HL-60 (cell line): Measurements from ENCODE around the gene CDK12.
A peak's percentile ranks its signal among the peaks of the same experiment; 100 is the strongest.

Experiments
- DNase-seq, 2 experiments: peaks; one replicate each; pipeline ENCODE4 v3.0.0-alpha.2; 2010 to 2020; ENCODE audit warnings: low read depth in 1 of 2, low spot score in 1 of 2
- H3K27ac ChIP-seq: fragments of 250-450 bp; sonication (Bioruptor Pico); replicated peaks from 2 replicates; pipeline ENCODE4 v1.5.1; 2020; ENCODE audit warnings: mild to moderate bottlenecking, moderate library complexity
- H3K27me3 ChIP-seq: fragments of 250-450 bp; sonication (Bioruptor Pico); 2 replicates; pipeline ENCODE4 v1.5.1; 2021; ENCODE audit warnings: mild to moderate bottlenecking, moderate library complexity; ENCODE audit not compliant: insufficient read depth, poor library complexity, severe bottlenecking
- H3K4me3 ChIP-seq: replicated peaks from 2 replicates; pipeline ENCODE4 v1.5.1; 2011; ENCODE audit warnings: mild to moderate bottlenecking, control low read depth, low read length; ENCODE audit not compliant: insufficient read depth
- GABPA ChIP-seq: IDR thresholded peaks from 2 replicates; pipeline ENCODE4 v1.6.1; 2012; ENCODE audit warnings: low read depth
- POLR2AphosphoS5 ChIP-seq: IDR thresholded peaks from 2 replicates; pipeline ENCODE4 v1.6.1; 2012; ENCODE audit warnings: low read depth
- SPI1 ChIP-seq: IDR thresholded peaks from 2 replicates; pipeline ENCODE4 v1.6.1; 2012; ENCODE audit warnings: low read depth, mild to moderate bottlenecking, borderline replicate concordance
- TF ChIP-seq, protein P1 (sequence below): IDR thresholded peaks from 2 replicates; pipeline ENCODE4 v1.6.1; 2012; ENCODE audit warnings: low read depth; ENCODE audit not compliant: insufficient replicate concordance
- TF ChIP-seq, protein P2 (sequence below): IDR thresholded peaks from one replicate; pipeline ENCODE4 v1.5.1; 2011; ENCODE audit warnings: low read length, control low read depth, inconsistent platforms; ENCODE audit not compliant: insufficient read depth

CDK12 gene

DNA sequence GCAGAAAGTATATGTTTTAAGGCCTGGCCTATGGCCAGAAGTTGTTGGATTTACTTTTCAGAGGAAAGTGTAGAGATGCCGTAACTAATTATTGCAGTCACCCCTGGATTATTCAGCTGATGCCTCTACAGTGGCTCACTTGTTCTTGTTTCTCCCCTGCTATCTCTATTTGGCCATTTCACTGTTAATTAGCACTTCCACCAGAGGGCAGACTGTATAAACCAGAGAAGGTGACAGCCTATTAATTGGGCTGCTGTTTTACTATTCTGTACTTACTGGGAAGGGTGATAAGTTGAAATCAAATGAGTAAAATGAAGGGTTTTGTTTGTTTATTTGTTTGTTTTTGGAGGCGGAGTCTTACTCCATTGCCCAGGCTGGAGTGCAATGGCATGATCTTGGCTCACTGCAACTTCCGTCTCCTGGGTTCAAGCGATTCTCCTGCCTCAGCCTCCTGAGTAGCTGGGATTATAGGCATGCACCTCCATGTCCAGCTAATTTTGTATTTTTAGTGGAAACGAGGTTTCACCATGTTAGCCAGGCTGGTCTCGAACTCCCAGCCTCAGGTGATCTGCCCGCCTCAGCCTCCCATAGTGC, 66.0 kb downstream of the CDK12 start:
- Histone ChIP-seq H3K27ac (no peak overlapping the region), H3K27me3 (no peaks in the 10 kb centered on the region), H3K4me3 (no peak overlapping the region)
- TF ChIP-seq SPI1: no peak
- TF ChIP-seq, protein P1, sequence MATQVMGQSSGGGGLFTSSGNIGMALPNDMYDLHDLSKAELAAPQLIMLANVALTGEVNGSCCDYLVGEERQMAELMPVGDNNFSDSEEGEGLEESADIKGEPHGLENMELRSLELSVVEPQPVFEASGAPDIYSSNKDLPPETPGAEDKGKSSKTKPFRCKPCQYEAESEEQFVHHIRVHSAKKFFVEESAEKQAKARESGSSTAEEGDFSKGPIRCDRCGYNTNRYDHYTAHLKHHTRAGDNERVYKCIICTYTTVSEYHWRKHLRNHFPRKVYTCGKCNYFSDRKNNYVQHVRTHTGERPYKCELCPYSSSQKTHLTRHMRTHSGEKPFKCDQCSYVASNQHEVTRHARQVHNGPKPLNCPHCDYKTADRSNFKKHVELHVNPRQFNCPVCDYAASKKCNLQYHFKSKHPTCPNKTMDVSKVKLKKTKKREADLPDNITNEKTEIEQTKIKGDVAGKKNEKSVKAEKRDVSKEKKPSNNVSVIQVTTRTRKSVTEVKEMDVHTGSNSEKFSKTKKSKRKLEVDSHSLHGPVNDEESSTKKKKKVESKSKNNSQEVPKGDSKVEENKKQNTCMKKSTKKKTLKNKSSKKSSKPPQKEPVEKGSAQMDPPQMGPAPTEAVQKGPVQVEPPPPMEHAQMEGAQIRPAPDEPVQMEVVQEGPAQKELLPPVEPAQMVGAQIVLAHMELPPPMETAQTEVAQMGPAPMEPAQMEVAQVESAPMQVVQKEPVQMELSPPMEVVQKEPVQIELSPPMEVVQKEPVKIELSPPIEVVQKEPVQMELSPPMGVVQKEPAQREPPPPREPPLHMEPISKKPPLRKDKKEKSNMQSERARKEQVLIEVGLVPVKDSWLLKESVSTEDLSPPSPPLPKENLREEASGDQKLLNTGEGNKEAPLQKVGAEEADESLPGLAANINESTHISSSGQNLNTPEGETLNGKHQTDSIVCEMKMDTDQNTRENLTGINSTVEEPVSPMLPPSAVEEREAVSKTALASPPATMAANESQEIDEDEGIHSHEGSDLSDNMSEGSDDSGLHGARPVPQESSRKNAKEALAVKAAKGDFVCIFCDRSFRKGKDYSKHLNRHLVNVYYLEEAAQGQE: no peak
- TF ChIP-seq, protein P2, sequence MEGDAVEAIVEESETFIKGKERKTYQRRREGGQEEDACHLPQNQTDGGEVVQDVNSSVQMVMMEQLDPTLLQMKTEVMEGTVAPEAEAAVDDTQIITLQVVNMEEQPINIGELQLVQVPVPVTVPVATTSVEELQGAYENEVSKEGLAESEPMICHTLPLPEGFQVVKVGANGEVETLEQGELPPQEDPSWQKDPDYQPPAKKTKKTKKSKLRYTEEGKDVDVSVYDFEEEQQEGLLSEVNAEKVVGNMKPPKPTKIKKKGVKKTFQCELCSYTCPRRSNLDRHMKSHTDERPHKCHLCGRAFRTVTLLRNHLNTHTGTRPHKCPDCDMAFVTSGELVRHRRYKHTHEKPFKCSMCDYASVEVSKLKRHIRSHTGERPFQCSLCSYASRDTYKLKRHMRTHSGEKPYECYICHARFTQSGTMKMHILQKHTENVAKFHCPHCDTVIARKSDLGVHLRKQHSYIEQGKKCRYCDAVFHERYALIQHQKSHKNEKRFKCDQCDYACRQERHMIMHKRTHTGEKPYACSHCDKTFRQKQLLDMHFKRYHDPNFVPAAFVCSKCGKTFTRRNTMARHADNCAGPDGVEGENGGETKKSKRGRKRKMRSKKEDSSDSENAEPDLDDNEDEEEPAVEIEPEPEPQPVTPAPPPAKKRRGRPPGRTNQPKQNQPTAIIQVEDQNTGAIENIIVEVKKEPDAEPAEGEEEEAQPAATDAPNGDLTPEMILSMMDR: peak; percentile 56
- TF ChIP-seq GABPA: no peak
- TF ChIP-seq POLR2AphosphoS5: no peak
- DNase-seq: peak; percentile 15 to 45

DNA sequence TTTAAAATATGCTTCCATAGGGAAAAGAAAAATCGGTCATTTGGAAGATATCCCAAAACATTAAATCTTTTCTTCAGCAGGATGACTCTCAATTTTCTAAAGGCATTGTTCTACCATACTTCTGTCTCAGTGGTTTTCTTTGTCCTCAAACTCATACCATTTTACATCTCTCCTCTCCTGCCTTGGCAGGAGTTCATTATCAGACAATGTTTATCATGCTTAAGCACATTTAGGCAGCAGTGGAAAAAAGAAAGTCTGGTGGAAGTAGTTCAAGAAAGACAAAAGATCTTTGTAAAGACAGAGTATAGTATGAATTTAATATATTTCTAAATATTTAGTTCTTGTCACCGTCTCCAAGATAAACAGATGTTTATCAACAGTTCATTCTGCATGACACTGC, 68.2 kb downstream of the CDK12 start:
- no peak for DNase-seq
- Histone ChIP-seq H3K4me3 (no peak overlapping the region), H3K27ac (no peak overlapping the region), H3K27me3 (no peaks in the 10 kb centered on the region)
- TF ChIP-seq GABPA (no peak), SPI1 (no peak), POLR2AphosphoS5 (no peak)
- TF ChIP-seq, protein P1: no peak
- TF ChIP-seq, protein P2: no peak

DNA sequence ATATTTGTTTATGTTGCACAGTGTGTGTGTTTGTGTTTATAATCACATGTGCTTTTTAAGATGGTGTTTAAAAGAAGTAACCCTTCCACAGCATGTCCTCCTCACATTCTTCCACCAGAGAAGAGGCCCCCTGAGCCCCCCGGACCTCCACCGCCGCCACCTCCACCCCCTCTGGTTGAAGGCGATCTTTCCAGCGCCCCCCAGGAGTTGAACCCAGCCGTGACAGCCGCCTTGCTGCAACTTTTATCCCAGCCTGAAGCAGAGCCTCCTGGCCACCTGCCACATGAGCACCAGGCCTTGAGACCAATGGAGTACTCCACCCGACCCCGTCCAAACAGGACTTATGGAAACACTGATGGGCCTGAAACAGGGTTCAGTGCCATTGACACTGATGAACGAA, 69.2 kb downstream of the CDK12 start:
- no peak overlapping the region for H3K27ac ChIP-seq
- DNase-seq: no peak
- no peak for TF ChIP-seq POLR2AphosphoS5
- TF ChIP-seq, protein P1: no peak
- no peak overlapping the region for H3K4me3 ChIP-seq
- H3K27me3 ChIP-seq: no peaks in the 10 kb centered on the region

DNA sequence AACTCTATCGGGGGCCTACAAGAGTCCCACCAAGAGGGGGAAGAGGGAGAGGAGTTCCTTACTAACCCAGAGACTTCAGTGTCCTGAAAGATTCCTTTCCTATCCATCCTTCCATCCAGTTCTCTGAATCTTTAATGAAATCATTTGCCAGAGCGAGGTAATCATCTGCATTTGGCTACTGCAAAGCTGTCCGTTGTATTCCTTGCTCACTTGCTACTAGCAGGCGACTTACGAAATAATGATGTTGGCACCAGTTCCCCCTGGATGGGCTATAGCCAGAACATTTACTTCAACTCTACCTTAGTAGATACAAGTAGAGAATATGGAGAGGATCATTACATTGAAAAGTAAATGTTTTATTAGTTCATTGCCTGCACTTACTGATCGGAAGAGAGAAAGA, 70.0 kb downstream of the CDK12 start:
- no peak for TF ChIP-seq POLR2AphosphoS5
- TF ChIP-seq, protein P1: no peak
- no peak for TF ChIP-seq GABPA
- TF ChIP-seq SPI1: no peak
- TF ChIP-seq, protein P2: no peak
- no peak overlapping the region for H3K4me3 ChIP-seq
- H3K27ac ChIP-seq: no peak overlapping the region
- H3K27me3 ChIP-seq: no peaks in the 10 kb centered on the region
- DNase-seq: no peak
